ENCODE data around the gene ZMYND11. TPM values are rescaled to one million over a fixed set of nuclear protein-coding genes. Genes with fewer than 3 reads are reported as not detected.

The ZMYND11 gene
- total RNA-seq, 4 donors from 2014 or later, result 28.9 to 132 (median 37.2) TPM

- H3K4me1 ChIP-seq, result no peaks in the 10 kb centered on the region
- TF ChIP-seq POLR2A (IDR thresholded peaks at IDR 0.05), result no peak
- H3K4me3 ChIP-seq, result no peak overlapping the region
- H3K9me3 ChIP-seq, result no peaks in the 10 kb centered on the region
- no peaks in the 10 kb centered on the region for H3K27me3 ChIP-seq
- DNase-seq, result no peak
- H3K36me3 ChIP-seq, result no peaks in the 10 kb centered on the region
- H3K27ac ChIP-seq, result no peak overlapping the region
Observed at GRCh38 chr10:266974-267425, 131.7 kb downstream of the ZMYND11 start.

GRCh38 chr10:267705-268104, 132.4 kb downstream of the ZMYND11 start:
- no peak for TF ChIP-seq CTCF (IDR thresholded peaks at IDR 0.05)
- TF ChIP-seq POLR2A (IDR thresholded peaks at IDR 0.05), result no peak
- Histone ChIP-seq H3K27me3 (no peaks in the 10 kb centered on the region), H3K27ac (no peak overlapping the region), H3K4me3 (no peak overlapping the region), H3K4me1 (no peaks in the 10 kb centered on the region), H3K36me3 (no peaks in the 10 kb centered on the region), H3K9me3 (no peaks in the 10 kb centered on the region)
- no peak for DNase-seq

- Histone ChIP-seq H3K4me3 (no peak overlapping the region), H3K9me3 (no peaks in the 10 kb centered on the region), H3K36me3 (no peaks in the 10 kb centered on the region), H3K27me3 (no peaks in the 10 kb centered on the region), H3K27ac (no peak overlapping the region), H3K4me1 (no peaks in the 10 kb centered on the region)
- DNase-seq, result no peak
- TF ChIP-seq CTCF (IDR thresholded peaks at IDR 0.05), result no peak
- no peak for TF ChIP-seq POLR2A (IDR thresholded peaks at IDR 0.05)
Observed at GRCh38 chr10:269440-270074, 134.3 kb downstream of the ZMYND11 start.

- TF ChIP-seq CTCF (IDR thresholded peaks at IDR 0.05) (no peak), POLR2A (IDR thresholded peaks at IDR 0.05) (no peak)
- Histone ChIP-seq H3K27me3 (no peaks in the 10 kb centered on the region), H3K4me1 (no peaks in the 10 kb centered on the region), H3K36me3 (peaks cover 0 to 7% (median 0%) of the 10 kb centered on the region in 3 donors), H3K4me3 (no peak overlapping the region), H3K9me3 (no peaks in the 10 kb centered on the region), H3K27ac (no peak overlapping the region)
- no peak for DNase-seq
Observed at GRCh38 chr10:271201-271600, 135.9 kb downstream of the ZMYND11 start.

- Histone ChIP-seq H3K4me3 (no peak overlapping the region), H3K9me3 (no peaks in the 10 kb centered on the region), H3K4me1 (no peaks in the 10 kb centered on the region), H3K27ac (no peak overlapping the region), H3K27me3 (no peaks in the 10 kb centered on the region), H3K36me3 (peaks cover 0 to 9% (median 0%) of the 10 kb centered on the region in 3 donors)
- no peak for DNase-seq
- TF ChIP-seq POLR2A (IDR thresholded peaks at IDR 0.05) (no peak), CTCF (IDR thresholded peaks at IDR 0.05) (no peak)
Observed at GRCh38 chr10:271722-272121, 136.5 kb downstream of the ZMYND11 start.

GRCh38 chr10:273088-273487, 137.8 kb downstream of the ZMYND11 start:
- Histone ChIP-seq H3K27me3 (no peaks in the 10 kb centered on the region), H3K36me3 (peaks cover 0 to 22% (median 0%) of the 10 kb centered on the region in 3 donors), H3K4me1 (no peaks in the 10 kb centered on the region), H3K27ac (no peak overlapping the region), H3K9me3 (no peaks in the 10 kb centered on the region), H3K4me3 (no peak overlapping the region)
- no peak for TF ChIP-seq CTCF (IDR thresholded peaks at IDR 0.05)
- no peak for TF ChIP-seq POLR2A (IDR thresholded peaks at IDR 0.05)
- DNase-seq, result no peak

Data from Peyer's patch (tissue), 4 donors.